HG03575 (cell line): ENCODE data around the gene THOC2.
"Not testable (repeated sequence)": the region's sequence is repeated elsewhere in the genome, so short reads cannot be mapped to it uniquely, and the experiment has no call there.

Experiments
- ATAC-seq: cut with Tn5 transposase; IDR thresholded peaks from one replicate; pipeline ENCODE4 v1.9.1; 2021; ENCODE audit not compliant: unreplicated experiment, insufficient number of reproducible peaks, low FRiP score; ENCODE audit errors: extremely low read depth

The THOC2 gene

DNA sequence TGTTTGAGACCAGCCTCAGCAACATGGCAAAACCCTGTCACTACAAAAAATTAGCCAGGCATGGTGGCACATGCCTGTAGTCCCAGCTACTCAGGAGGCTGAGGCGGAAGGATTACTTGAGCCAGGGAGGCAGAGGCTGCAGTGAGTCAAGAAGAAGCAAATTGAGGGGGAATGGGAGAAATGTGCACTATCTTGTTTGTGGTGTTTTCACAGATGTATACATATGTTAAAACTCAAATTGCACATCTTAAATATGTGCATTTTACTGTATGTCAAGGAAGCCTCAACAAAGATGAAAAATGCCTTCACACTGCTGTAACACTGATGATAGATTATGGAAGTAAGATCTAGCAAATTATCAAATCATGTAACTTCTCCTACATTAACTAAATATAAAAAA, 44.3 kb downstream of the THOC2 start:
- no peak for ATAC-seq

DNA sequence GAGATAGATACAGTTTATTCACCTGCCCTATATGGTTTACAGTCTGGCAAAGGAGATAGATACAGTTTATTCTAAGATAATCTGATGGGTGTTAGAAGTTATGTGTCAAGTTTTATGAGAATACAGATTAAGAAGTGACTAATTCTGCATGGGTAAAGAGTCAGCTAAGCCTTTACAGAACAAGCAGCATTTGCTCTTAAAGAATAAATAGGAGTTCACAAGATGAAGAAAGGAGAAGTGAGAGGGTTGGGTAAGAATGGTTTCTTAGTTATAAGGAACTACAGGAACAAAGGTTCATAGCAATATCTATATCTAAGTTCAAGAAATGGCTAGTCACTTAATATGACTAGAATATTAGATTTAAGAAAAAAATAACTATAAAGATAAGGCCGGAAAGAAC, 47.6 kb downstream of the THOC2 start:
- ATAC-seq = no peak

DNA sequence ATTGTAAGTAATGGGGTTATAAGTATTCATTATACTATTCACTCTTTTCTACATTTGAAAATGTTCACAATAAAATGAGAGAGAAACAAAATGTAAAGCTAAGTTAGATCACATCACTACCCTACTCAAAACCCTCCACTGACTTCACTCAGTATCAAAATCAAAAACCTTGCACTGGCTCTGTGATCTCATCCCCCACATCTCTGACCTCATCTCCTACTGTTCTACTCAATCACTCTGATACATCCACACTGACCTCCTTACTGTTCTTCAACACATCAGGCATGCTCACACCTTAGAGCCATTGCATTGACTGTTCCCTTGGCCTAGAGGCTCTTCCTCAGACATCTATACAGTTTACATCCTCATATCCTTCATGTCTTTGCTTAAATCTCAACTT, 50.7 kb downstream of the THOC2 start:
- no peak for ATAC-seq

DNA sequence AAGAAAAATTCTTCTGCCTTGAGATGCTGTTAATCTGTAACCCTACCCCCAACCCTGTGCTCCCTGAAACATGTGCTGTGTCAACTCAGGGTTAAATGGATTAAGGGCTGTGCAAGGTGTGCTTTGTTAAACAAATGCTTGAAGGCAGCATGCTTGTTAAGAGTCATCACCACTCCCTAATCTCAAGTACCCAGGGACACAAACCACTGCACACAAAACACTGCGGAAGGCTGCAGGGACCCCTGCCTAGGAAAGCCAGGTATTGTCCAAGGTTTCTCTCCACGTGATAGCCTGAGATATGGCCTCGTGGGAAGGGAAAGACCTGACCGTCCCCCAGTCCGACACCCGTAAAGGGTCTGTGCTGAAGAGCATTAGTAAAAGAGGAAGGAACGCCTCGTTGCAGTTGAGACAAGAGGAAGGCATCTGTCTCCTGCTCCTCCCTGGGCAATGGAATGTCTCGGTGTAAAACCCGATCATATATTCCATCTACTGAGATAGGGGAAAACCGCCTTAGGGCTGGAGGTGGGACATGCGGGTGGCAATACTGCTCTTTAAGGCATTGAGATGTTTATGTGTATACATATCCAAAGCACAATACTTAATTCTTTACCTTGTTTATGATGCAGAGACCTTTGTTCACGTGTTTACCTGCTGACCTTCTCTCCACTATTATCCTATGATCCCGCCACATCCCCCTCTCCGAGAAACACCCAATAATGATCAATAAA, 53.0 kb downstream of the THOC2 start:
- not testable (repeated sequence) for ATAC-seq

DNA sequence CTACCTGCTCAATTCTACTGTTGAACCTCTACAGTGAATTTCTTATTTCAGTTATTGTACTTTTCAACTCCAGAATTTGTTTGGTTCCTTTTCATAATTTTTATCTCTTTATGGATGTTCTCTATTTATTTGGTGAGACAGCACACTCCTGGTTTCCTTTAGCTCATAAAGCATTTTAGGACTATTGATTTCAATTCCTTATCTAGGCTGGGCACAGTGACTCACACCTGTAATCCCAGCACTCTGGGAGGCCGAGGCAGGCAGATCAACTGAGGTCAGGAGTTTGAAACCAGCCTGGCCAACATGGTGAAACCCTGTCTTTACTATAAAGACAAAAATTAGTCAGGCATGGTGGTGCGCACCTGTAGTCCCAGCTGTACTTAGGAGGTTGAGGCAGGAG, 57.7 kb downstream of the THOC2 start:
- no peak for ATAC-seq

DNA sequence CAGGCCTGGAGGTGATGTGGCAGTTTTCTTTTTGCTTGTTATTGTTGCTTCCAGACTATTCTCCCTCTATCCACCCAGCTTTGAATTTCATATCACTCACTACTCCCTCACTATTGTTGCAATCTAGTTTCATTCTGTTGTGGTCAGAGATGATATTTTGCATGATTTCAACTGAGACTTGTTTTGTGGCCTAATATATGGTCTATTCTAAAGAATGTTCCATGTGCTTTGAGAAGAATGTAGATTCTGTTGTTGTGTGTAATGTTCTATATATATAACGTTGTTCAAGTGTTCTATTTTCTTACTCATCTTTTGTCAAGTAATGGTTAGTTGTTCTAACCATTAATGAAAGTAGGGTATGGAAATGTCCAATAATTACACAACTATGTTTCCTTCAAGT, 59.0 kb downstream of the THOC2 start:
- no peak for ATAC-seq

DNA sequence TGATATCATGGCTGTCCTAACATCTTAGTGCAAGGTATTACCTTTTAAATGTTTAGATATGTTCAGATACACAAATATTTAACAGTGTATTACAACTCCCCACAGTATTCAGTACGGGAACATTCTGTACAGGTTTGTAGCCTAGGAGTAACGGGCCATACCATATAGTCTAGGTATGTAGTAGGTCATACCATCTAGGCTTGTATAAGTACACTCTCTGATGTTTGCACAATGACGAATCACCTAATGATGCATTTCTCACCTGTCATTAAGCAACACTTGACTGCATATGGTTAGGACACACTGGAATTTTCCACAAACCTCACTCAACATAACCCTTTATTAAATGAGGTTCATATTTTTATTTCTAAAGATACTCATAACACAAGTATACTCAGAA, 67.7 kb downstream of the THOC2 start:
- ATAC-seq = no peak

DNA sequence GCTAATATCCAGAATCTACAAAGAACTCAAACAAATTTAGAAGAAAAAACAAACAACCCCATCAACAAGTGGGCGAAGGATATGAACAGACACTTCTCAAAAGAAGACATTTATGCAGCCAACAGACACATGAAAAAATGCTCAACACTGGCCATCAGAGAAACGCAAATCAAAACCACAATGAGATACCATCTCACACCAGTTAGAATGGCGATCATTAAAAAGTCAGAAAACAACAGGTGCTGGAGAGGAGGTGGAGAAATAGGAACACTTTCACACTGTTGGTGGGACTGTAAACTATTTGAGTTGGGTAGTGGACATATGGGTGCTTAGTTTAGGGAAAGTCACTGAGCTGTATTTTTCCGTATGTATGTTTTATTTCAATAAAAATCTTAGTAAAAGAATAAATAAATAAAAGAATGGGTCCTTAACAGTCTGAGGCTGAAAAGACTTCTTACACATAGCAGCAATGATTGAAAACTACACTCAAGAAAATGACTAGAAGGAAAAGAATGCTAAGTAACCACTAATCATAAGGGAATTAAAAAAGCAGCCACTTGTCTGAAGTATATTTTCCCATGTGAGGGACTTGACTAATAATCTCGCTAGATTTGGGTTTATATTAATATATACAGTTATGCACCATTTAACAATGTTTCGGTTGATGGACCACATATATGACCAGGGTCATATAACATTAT, 68.2 kb downstream of the THOC2 start:
- ATAC-seq = not testable (repeated sequence)

DNA sequence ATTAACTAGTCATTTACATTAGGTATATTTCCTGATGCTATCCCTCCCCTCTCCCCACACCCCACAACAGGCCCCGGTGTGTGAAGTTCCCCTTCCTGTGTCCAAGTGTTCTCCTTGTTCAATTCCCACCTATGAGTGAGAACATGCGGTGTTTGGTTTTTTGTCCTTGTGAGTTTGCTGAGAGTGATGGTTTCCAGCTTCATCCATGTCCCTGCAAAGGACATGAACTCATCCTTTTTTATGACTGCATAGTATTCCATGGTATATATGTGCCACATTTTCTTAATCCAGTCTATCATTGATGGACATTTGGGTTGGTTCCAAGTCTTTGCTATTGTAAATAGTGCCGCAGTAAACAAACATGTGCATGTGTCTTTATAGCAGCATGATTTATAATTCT, 69.1 kb downstream of the THOC2 start:
- ATAC-seq = not testable (repeated sequence)

DNA sequence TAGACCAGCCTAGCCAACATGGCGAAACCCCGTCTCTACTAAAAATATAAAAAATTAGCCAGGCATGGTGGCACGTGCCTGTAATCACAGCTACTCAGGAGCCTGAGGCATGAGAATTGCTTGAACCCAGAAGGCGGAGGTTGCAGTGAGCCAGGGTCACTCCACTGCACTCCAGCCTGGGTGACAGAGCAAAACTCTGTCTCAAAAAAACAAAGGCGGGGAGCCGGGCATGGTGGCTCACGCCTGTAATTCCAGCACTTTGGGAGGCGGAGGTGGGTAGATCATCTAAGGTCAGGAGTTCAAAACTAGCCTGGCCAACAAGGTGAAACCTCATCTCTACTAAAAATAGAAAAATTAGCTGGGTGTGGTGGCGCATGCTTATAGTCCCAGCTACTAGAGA, 76.3 kb downstream of the THOC2 start:
- not testable (repeated sequence) for ATAC-seq

DNA sequence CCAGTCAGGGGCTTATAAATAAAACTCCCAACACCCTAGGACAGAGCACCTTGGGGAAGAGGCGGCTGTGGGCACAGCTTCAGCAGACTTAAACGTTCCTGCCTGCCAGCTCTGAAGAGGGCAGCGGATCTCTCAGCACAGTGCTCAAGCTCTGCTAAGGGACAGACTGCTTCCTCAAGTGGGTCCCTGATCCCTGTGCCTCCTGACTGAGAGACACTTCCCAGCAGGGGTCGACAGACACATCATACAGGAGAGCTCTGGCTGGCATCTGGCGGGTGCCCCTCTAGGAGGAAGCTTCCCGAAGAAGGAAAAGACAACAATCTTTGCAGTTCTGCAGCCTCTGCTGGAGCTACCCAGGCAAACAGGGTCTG, 84.1 kb downstream of the THOC2 start:
- ATAC-seq = not testable (repeated sequence)

DNA sequence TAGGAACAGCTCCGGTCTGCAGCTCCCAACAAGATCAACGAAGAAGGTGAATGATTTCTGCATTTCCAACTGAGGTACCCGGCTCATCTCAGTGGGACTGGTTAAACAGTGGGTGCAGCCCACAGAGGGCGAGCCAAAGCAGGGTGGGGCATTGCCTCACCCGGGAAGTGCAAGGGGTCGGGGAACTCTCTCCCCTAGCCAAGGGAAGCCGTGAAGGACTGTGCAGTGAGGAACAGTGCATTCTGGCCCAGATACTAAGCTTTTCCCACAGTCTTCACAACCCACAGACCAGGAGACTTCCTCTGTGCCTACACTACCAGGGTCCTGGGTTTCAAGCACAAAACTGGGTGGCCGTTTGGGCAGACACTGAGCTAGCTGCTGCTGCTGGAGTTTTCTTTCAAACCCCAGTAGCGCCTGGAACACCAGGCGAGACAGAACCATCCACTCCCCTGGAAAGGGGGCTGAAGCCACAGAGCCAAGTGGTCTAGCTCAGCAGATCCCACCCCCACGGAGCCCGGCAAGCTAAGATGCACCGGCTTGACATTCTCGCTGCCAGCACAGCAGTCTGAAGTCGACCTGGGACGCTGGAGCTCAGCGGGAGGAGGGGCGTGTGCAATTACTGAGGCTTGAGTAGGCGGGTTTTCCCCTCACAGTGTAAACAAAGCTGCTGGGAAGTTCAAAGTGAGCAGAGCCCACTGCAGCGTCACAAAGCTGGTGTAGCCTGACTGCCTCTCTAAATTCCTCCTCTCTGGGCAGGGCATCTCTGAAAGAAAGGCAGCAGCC, 84.6 kb downstream of the THOC2 start:
- no peak for ATAC-seq

DNA sequence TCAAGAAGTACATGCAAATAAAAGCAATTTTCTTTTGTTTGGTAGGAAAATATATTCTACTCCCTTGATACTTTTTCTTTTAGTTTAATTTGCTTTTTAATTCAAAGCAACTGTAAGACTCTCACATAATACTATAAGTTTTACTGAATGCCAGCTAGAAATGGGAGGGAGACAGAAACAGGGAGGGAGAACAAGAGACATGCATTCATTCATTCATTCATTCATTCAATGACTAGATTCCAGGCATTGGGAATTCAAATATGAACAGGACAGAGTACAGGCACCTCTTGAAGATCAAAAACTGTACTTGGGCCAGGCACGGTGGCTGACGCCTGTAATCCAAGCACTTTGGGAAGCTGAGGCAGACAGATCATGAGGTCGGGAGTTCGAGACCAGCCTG, 85.6 kb downstream of the THOC2 start:
- ATAC-seq = no peak

DNA sequence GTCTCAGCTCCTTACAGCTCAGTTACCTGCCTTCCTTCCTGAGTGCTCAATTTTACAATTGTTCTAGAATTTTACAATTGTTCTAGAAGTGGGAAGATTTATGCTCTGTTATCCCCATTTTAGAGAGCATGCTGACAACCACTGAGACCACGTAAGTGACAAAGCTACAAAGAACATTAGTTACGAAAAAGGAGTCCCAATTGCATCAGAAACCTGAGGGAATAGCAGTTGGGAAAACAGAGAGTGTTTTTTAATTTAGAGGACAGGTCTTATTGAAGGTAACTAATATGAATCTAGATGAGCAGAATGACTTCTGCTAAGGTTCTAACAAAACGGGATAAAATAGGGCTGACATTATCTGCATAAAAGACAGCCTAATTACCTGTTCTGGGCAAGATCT, 103.3 kb downstream of the THOC2 start:
- no peak for ATAC-seq

DNA sequence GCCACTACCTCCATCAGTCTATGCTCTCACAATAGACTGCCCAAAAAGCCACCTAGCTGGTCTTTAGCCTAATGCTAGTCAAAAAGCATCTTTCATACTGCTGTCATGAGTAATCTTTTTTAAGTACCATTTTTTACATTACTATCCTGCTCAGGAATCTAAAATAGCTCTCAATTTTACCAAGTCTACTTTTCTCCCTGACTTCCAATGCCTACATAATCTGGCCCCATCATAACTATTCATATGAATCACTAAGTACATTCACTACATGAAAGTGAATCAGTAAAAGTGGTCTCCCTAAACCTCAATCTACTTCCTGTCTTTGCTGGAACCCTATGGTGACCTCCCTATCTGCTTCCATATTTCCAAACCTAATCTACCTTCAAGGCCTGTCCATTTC, 105.9 kb downstream of the THOC2 start:
- ATAC-seq = no peak

DNA sequence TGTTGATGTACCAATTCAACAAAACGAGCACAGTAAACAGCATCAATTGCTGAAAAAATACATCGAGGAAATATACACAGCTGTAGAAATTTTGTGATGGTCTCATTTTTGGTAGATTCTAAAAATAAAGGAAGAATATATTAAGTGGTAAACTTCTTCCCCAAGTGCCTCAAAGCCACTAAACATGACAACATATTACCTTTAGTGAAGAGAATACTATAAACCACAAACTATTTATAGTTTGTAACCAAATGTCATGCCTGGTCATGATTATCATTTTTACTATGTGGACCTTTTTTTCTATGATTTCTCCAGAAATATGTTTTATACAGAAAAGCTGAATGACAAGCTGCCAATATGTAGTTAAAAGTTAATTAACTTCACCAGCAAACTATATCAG, 106.9 kb downstream of the THOC2 start:
- ATAC-seq = no peak

DNA sequence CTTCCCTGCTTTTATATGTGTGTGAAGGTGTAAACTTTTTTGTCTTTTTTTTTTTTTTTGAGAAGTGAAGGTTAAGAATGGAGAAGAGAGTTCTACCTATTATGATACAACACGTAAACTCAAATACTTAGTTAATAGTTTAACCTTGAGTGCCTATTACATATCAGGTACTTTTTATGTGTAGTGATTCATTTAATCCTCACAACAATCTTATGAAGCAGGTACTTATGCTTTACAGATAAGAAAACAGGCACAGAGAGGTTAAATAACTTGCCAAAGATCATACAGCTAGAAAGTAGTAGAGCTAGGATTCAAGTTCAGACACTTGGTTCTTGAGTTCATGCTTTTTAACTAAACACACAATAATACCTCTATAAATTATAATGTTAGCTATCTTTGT, 107.4 kb downstream of the THOC2 start:
- no peak for ATAC-seq

DNA sequence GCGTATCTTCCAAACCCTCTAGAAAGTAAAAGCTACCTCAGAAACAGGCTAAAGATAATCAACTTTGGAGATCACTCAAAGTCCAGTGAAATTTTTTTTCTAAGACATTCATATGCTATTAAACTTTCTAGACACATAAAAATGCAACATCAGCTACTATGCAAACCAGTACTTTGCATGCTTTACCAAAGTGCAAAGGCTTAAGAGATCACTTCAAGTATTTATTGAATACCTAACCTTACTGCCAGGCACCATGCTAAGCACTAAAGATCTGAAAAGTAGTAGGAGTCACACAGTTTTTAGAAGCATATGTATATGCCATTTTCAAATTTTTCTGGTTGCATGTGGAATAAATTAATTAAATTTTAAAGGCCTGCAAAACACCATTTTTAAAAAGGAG, 115.8 kb downstream of the THOC2 start:
- ATAC-seq = no peak

DNA sequence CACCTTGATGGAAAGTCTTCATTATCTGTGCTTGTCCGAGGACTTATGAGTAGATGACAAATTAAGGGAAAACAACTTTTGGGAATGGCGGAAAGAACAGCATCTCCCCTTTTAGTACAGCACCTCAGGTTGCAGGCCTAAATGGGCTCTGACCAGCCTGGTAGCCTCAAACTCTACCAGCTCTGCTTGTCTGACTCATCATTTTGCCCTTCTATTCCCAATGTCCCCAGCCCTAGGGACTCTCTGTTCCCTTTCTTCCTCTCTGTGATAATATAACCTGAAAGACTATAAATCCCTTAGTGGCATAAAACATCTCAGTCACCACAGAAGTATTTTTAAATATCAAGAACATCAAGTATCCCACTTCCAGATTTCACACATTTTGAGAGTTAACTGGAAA, 121.9 kb downstream of the THOC2 start:
- no peak for ATAC-seq

DNA sequence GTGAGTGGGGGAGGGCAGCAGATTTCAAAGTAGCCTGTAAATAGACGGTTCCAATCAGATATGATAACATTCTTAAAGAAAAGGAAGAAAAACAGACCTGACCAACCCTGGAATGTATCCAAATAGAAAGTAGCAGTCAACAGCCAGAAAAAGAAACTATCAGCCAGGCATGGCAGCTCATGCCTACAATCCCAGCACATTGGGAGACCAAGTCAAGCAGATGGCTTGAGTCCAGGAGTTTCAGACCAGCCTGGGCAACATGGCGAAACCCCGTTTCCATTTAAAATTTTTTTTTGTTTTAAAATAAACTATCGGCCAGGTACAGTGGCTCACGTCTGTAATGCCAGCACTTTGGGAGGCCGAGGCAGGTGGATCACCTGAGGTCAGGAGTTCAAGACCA, 125.0 kb downstream of the THOC2 start:
- ATAC-seq = no peak
